ENCODE measurements around the gene NCKAP1.

The NCKAP1 gene

GRCh38 chr2:182913064-182913463 lies 125.2 kb downstream of the NCKAP1 start:
- H3K9ac ChIP-seq (ENCODE audit: low read depth, low read length, poor library complexity, severe bottlenecking): no peak overlapping the region
- H3K79me2 ChIP-seq (ENCODE audit: insufficient read depth, low read length): no peaks in the 10 kb centered on the region
- H3K4me3 ChIP-seq (ENCODE audit: low read length, poor library complexity, severe bottlenecking): no peak overlapping the region
- H4K20me1 ChIP-seq (ENCODE audit: insufficient read depth, low read length, poor library complexity, severe bottlenecking): no peaks in the 10 kb centered on the region
- no peaks in the 10 kb centered on the region for H3K4me1 ChIP-seq (ENCODE audit: insufficient read depth, low read length, poor library complexity, severe bottlenecking)
- no peak overlapping the region for H2AFZ ChIP-seq (ENCODE audit: low read length)
- H3K27me3 ChIP-seq (ENCODE audit: insufficient read depth, low read length, poor library complexity, severe bottlenecking): no peaks in the 10 kb centered on the region
- TF ChIP-seq EZH2phosphoT487 (IDR thresholded peaks at IDR 0.05; ENCODE audit: borderline replicate concordance) (no peak), CTCF (conservative IDR thresholded peaks at IDR 0.05; ENCODE audit: low read length) (no peak)
- H3K36me3 ChIP-seq (ENCODE audit: insufficient read depth, low read length): no peaks in the 10 kb centered on the region
- no peak overlapping the region for H3K4me2 ChIP-seq (ENCODE audit: low read depth, low read length, poor library complexity, severe bottlenecking)
- no peaks in the 10 kb centered on the region for H3K9me2 ChIP-seq (replicated peaks; ENCODE audit: low read depth, low read length)
- H3F3A ChIP-seq (ENCODE audit: low read depth): no peaks in the 10 kb centered on the region
- no peaks in the 10 kb centered on the region for H3K9me3 ChIP-seq (ENCODE audit: insufficient read depth, low read depth, low read length)

DNA sequence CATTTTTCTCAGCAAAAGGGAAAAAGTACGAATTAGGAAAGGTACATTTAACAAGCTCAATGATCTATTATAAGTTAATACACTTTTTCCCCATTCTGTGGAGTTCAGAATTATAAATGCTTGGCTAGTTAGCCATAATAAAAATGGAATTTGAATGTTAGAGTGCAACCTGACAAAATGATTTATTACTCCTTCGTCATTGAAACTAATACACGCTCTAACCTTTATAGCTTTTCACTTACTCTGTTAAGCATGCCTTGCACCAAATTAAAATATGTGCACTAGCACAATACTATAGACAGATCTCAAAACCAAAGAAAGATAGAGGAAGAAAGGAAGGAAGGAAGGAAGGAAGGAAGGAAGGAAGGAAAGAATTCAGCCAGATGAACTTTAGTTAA lies 125.7 kb downstream of the NCKAP1 start:
- no peak overlapping the region for H3K4me2 ChIP-seq (ENCODE audit: low read depth, low read length, poor library complexity, severe bottlenecking)
- H3F3A ChIP-seq (ENCODE audit: low read depth): no peaks in the 10 kb centered on the region
- no peaks in the 10 kb centered on the region for H3K79me2 ChIP-seq (ENCODE audit: insufficient read depth, low read length)
- H3K36me3 ChIP-seq (ENCODE audit: insufficient read depth, low read length): no peaks in the 10 kb centered on the region
- H2AFZ ChIP-seq (ENCODE audit: low read length): no peak overlapping the region
- H4K20me1 ChIP-seq (ENCODE audit: insufficient read depth, low read length, poor library complexity, severe bottlenecking): no peaks in the 10 kb centered on the region
- H3K9me2 ChIP-seq (replicated peaks; ENCODE audit: low read depth, low read length): no peaks in the 10 kb centered on the region
- peaks cover under 1% of the 10 kb centered on the region for H3K4me1 ChIP-seq (ENCODE audit: insufficient read depth, low read length, poor library complexity, severe bottlenecking)
- H3K9me3 ChIP-seq (ENCODE audit: insufficient read depth, low read depth, low read length): no peaks in the 10 kb centered on the region
- TF ChIP-seq CTCF (conservative IDR thresholded peaks at IDR 0.05; ENCODE audit: low read length): no peak
- TF ChIP-seq EZH2phosphoT487 (IDR thresholded peaks at IDR 0.05; ENCODE audit: borderline replicate concordance): no peak
- H3K27me3 ChIP-seq (ENCODE audit: insufficient read depth, low read length, poor library complexity, severe bottlenecking): no peaks in the 10 kb centered on the region
- H3K9ac ChIP-seq (ENCODE audit: low read depth, low read length, poor library complexity, severe bottlenecking): no peak overlapping the region
- no peak overlapping the region for H3K4me3 ChIP-seq (ENCODE audit: low read length, poor library complexity, severe bottlenecking)

- Histone ChIP-seq H3K9me2 (replicated peaks; ENCODE audit: low read depth, low read length) (no peaks in the 10 kb centered on the region), H4K20me1 (ENCODE audit: insufficient read depth, low read length, poor library complexity, severe bottlenecking) (no peaks in the 10 kb centered on the region), H3K4me3 (ENCODE audit: low read length, poor library complexity, severe bottlenecking) (no peak overlapping the region), H2AFZ (ENCODE audit: low read length) (no peak overlapping the region), H3K9ac (ENCODE audit: low read depth, low read length, poor library complexity, severe bottlenecking) (no peak overlapping the region), H3F3A (ENCODE audit: low read depth) (no peaks in the 10 kb centered on the region), H3K27me3 (ENCODE audit: insufficient read depth, low read length, poor library complexity, severe bottlenecking) (no peaks in the 10 kb centered on the region), H3K9me3 (ENCODE audit: insufficient read depth, low read depth, low read length) (no peaks in the 10 kb centered on the region), H3K4me2 (ENCODE audit: low read depth, low read length, poor library complexity, severe bottlenecking) (no peak overlapping the region), H3K79me2 (ENCODE audit: insufficient read depth, low read length) (no peaks in the 10 kb centered on the region), H3K4me1 (ENCODE audit: insufficient read depth, low read length, poor library complexity, severe bottlenecking) (peaks cover 6% of the 10 kb centered on the region), H3K36me3 (ENCODE audit: insufficient read depth, low read length) (no peaks in the 10 kb centered on the region)
- TF ChIP-seq CTCF (conservative IDR thresholded peaks at IDR 0.05; ENCODE audit: low read length) (no peak), EZH2phosphoT487 (IDR thresholded peaks at IDR 0.05; ENCODE audit: borderline replicate concordance) (no peak)
Observed at GRCh38 chr2:182911813-182912517, 126.3 kb downstream of the NCKAP1 start.

Data from Loucy (cell line).